ENCODE data around the gene UPB1. TPM values are rescaled to one million over a fixed set of nuclear protein-coding genes. Genes with fewer than 3 reads are reported as not detected.

Gene UPB1
- total and polyA plus RNA-seq, 10 of the 15 experiments (the other 5 are each of a cell fraction or from before 2014, with no cell fraction given): 0.89 to 20.5 (median 3.1) TPM

DNA sequence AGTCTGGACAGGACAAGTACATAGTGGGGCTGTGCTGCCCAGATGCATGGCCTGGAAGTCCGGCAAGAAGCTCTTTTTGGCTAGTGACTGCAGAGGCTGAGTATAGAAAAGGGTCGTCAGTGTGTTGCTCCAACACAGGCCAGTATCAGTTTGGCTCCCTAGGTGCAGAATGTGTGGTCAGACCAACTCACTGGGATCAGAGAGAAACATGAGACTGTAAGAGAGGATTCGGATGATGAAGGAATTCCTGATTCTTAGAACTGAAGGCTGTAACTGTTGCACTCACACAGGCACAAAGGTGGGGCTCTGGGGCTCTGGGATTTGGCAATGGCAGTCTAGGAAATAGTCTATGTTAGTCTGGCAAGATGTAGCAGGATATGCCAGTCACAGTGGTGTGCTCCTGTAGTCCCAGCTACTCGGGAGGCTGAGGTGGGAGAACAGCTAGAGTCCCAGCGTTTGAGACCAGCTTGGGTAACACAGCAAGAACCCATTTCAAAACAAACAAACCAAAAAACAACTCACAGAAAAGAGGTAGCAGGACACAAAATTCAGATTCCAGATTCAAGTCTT is 11.1 kb upstream of the UPB1 start:
- H2AFZ ChIP-seq (ENCODE audit: control insufficient read depth, low read depth, low read length): no peak overlapping the region
- RAD21 ChIA-PET (ENCODE audit: unreplicated experiment): interaction anchor here (1.1 to 1.6 kb wide), 4 partner anchors 19 to 58 kb away, joined by 3 to 5 read pairs (median 4); no protein-coding TSS in a partner anchor
- CTCF ChIA-PET: interaction anchor here (1.2 to 2.3 kb wide), 3 partner anchors 19 to 48 kb away, joined by 3 to 6 read pairs (median 6); no protein-coding TSS in a partner anchor

More for the DNA sequence above, 11.1 kb upstream of the UPB1 start:
- no peaks in the 10 kb centered on the region for H3K27me3 ChIP-seq (replicated peaks in 1 of 2; ENCODE audit: control insufficient read depth in 2 of 2, insufficient read depth in 2 of 2, low read length in 1 of 2)
- H3K36me3 ChIP-seq (ENCODE audit: control insufficient read depth in 2 of 2, insufficient read depth in 2 of 2, low read length in 1 of 2): no peaks in the 10 kb centered on the region
- SMC1A ChIA-PET (ENCODE audit: uncharacterized antibody, unreplicated experiment): interaction anchor here (0.8 to 1.8 kb wide), 6 partner anchors 9 to 61 kb away, joined by 3 to 4 read pairs (median 4); no protein-coding TSS in a partner anchor
- H4K20me1 ChIP-seq (ENCODE audit: control insufficient read depth, insufficient read depth): no peaks in the 10 kb centered on the region
- ATAC-seq (no peak), FAIRE-seq (no peak), DNase-seq (ENCODE audit: low read depth, low spot score) (no peak)
- H3K4me3 ChIP-seq: no peak overlapping the region
- no peak overlapping the region for H3K9ac ChIP-seq (ENCODE audit: control insufficient read depth, insufficient read depth, low read length)
- BruUV-seq (replicated peaks): no TSS peak
- WGBS (ENCODE audit: insufficient coverage, insufficient replicate concordance, low lambda C conversion rate, missing lambda C conversion rate): 59% methylated on average over 5 of the region's 5 CpGs
- no peaks in the 10 kb centered on the region for H3K9me3 ChIP-seq (replicated peaks; ENCODE audit: control insufficient read depth, insufficient read depth, low read length)
- in situ Hi-C loops (cut with MboI): no loop called here
- TF ChIP-seq YBX1 (IDR thresholded peaks at IDR 0.05) (no peak), BRCA1 (IDR thresholded peaks at IDR 0.05; ENCODE audit: low read depth, low read length) (no peak), SUPT20H (IDR thresholded peaks at IDR 0.05; ENCODE audit: borderline replicate concordance, control insufficient read depth, low read depth, low read length) (no peak), FOXK2 (IDR thresholded peaks at IDR 0.05) (no peak), IRF4 (IDR thresholded peaks at IDR 0.05; ENCODE audit: low read depth, low read length) (no peak), RCOR1 (conservative IDR thresholded peaks at IDR 0.05; ENCODE audit: low read depth, low read length) (no peak), ZSCAN29 (IDR thresholded peaks at IDR 0.05) (no peak), POLR2A (IDR thresholded peaks at IDR 0.05; ENCODE audit: low read depth, low read length) (no peak), KLF5 (IDR thresholded peaks at IDR 0.05; ENCODE audit: partially characterized antibody) (no peak), DPF2 (IDR thresholded peaks at IDR 0.05) (no peak), ZNF274 (IDR thresholded peaks at IDR 0.05; ENCODE audit: insufficient read depth, insufficient read length) (no peak)
- TF ChIP-seq, protein P1, sequence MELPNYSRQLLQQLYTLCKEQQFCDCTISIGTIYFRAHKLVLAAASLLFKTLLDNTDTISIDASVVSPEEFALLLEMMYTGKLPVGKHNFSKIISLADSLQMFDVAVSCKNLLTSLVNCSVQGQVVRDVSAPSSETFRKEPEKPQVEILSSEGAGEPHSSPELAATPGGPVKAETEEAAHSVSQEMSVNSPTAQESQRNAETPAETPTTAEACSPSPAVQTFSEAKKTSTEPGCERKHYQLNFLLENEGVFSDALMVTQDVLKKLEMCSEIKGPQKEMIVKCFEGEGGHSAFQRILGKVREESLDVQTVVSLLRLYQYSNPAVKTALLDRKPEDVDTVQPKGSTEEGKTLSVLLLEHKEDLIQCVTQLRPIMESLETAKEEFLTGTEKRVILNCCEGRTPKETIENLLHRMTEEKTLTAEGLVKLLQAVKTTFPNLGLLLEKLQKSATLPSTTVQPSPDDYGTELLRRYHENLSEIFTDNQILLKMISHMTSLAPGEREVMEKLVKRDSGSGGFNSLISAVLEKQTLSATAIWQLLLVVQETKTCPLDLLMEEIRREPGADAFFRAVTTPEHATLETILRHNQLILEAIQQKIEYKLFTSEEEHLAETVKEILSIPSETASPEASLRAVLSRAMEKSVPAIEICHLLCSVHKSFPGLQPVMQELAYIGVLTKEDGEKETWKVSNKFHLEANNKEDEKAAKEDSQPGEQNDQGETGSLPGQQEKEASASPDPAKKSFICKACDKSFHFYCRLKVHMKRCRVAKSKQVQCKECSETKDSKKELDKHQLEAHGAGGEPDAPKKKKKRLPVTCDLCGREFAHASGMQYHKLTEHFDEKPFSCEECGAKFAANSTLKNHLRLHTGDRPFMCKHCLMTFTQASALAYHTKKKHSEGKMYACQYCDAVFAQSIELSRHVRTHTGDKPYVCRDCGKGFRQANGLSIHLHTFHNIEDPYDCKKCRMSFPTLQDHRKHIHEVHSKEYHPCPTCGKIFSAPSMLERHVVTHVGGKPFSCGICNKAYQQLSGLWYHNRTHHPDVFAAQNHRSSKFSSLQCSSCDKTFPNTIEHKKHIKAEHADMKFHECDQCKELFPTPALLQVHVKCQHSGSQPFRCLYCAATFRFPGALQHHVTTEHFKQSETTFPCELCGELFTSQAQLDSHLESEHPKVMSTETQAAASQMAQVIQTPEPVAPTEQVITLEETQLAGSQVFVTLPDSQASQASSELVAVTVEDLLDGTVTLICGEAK (IDR thresholded peaks at IDR 0.05; ENCODE audit: borderline replicate concordance): no peak
- TF ChIP-seq, protein P2, sequence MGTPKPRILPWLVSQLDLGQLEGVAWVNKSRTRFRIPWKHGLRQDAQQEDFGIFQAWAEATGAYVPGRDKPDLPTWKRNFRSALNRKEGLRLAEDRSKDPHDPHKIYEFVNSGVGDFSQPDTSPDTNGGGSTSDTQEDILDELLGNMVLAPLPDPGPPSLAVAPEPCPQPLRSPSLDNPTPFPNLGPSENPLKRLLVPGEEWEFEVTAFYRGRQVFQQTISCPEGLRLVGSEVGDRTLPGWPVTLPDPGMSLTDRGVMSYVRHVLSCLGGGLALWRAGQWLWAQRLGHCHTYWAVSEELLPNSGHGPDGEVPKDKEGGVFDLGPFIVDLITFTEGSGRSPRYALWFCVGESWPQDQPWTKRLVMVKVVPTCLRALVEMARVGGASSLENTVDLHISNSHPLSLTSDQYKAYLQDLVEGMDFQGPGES (IDR thresholded peaks at IDR 0.05): no peak
- TF ChIP-seq, protein P3, sequence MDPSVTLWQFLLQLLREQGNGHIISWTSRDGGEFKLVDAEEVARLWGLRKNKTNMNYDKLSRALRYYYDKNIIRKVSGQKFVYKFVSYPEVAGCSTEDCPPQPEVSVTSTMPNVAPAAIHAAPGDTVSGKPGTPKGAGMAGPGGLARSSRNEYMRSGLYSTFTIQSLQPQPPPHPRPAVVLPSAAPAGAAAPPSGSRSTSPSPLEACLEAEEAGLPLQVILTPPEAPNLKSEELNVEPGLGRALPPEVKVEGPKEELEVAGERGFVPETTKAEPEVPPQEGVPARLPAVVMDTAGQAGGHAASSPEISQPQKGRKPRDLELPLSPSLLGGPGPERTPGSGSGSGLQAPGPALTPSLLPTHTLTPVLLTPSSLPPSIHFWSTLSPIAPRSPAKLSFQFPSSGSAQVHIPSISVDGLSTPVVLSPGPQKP (IDR thresholded peaks at IDR 0.05; ENCODE audit: low read depth, low read length): no peak
- no peak overlapping the region for H3K27ac ChIP-seq (ENCODE audit: control insufficient read depth, insufficient read depth)
- no peaks in the 10 kb centered on the region for H3K4me1 ChIP-seq (ENCODE audit: control insufficient read depth, insufficient read depth, low read length)
- H3K79me2 ChIP-seq (ENCODE audit: control insufficient read depth, insufficient read depth, low read length): no peaks in the 10 kb centered on the region
- H3K4me2 ChIP-seq (ENCODE audit: control insufficient read depth, insufficient read depth): no peak overlapping the region
- intact Hi-C loops (cut with micrococcal nuclease; ENCODE audit: unreplicated experiment): no loop called here
- POLR2A ChIA-PET: no interaction called here

Data from GM12878 (cell line).